Measurements from ENCODE around the gene ZER1. TPM values are rescaled to one million over a fixed set of nuclear protein-coding genes. Genes with fewer than 3 reads are reported as not detected.

ZER1 gene
- polyA plus RNA-seq, 3 donors, result 16.1 to 25.6 (median 18.0) TPM

DNA sequence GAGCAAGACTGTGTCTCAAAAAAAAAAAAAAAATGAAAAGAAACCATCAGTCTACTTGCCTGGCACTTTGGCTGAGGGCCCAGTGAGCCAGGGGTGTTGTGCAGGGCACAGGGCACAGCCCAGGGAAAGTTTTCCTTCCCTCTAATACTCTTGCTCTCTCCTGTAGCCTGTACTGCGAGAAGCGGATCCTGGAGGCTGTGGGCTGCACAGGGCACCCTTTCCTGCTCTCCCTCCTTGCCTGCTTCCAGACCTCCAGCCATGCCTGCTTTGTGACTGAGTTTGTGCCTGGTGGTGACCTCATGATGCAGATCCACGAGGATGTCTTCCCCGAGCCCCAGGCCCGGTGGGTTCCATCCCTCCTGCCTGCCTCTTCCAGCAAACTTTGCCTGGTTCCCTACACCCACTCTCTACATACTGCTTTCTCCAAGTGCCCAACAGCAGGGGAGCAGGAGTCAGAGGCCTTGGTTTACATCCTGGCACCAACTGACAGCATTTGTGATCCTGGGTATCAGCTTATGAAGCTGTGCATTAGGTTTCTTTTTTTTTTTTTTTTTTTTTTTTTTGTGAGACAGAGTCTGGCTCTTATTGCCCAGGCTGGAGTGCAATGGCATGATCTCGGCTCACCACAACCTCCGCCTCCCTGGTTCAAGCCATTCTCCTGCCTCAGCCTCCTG, 55.0 kb downstream of the ZER1 start:
- peaks cover 0 to 2% (median 0%) of the 10 kb centered on the region in 7 donors for H3K9me3 Mint-ChIP-seq
- Histone ChIP-seq H3K27ac (ENCODE audit: low read depth in 1 of 2, low read length in 2 of 2) (no peak overlapping the region), H3K4me2 (replicated peaks; ENCODE audit: extremely low read depth, low read length, poor library complexity, severe bottlenecking) (no peak overlapping the region), H4K20me1 (ENCODE audit: insufficient read depth, low read length) (no peaks in the 10 kb centered on the region), H3K36me3 (replicated peaks in 1 of 2; ENCODE audit: control insufficient read depth in 1 of 2, insufficient read depth in 2 of 2, low read length in 2 of 2) (peaks cover 16 to 20% of the 10 kb centered on the region in 2 donors), H3K27me3 (ENCODE audit: control insufficient read depth in 2 of 2, insufficient read depth in 2 of 2, low read length in 2 of 2) (no peaks in the 10 kb centered on the region), H3K9me3 (replicated peaks in 1 of 2; ENCODE audit: control insufficient read depth in 1 of 2, insufficient read depth in 1 of 2, low read length in 2 of 2) (no peaks in the 10 kb centered on the region), H2AFZ (ENCODE audit: insufficient read depth, low read depth, low read length, poor library complexity, severe bottlenecking) (no peak overlapping the region), H3K4me3 (replicated peaks in 1 of 3; ENCODE audit: low read depth in 2 of 3, low read length in 3 of 3) (no peak overlapping the region), H3K4me1 (ENCODE audit: control insufficient read depth in 1 of 2, insufficient read depth in 2 of 2, low read length in 2 of 2) (no peaks in the 10 kb centered on the region), H3K9ac (ENCODE audit: insufficient read depth, low read length, poor library complexity, severe bottlenecking) (no peak overlapping the region), H3K79me2 (ENCODE audit: insufficient read depth, low read length) (no peaks in the 10 kb centered on the region)
- peaks cover 0 to 1% (median 0%) of the 10 kb centered on the region in 3 donors for H3K27me3 Mint-ChIP-seq (ENCODE audit: low read depth in 3 of 3)
- H3K27ac Mint-ChIP-seq, result peak overlapping the region in 2 of 7 donors; percentile 2 to 15
- intact Hi-C loops (cut with micrococcal nuclease), result no loop called here
- H3K4me3 Mint-ChIP-seq, result no peak overlapping the region
- no peak for DNase-seq
- WGBS (ENCODE audit: insufficient coverage), result 98% methylated on average over 7 of the region's 7 CpGs
- TF ChIP-seq, protein P1, sequence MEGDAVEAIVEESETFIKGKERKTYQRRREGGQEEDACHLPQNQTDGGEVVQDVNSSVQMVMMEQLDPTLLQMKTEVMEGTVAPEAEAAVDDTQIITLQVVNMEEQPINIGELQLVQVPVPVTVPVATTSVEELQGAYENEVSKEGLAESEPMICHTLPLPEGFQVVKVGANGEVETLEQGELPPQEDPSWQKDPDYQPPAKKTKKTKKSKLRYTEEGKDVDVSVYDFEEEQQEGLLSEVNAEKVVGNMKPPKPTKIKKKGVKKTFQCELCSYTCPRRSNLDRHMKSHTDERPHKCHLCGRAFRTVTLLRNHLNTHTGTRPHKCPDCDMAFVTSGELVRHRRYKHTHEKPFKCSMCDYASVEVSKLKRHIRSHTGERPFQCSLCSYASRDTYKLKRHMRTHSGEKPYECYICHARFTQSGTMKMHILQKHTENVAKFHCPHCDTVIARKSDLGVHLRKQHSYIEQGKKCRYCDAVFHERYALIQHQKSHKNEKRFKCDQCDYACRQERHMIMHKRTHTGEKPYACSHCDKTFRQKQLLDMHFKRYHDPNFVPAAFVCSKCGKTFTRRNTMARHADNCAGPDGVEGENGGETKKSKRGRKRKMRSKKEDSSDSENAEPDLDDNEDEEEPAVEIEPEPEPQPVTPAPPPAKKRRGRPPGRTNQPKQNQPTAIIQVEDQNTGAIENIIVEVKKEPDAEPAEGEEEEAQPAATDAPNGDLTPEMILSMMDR (IDR thresholded peaks at IDR 0.05), result no peak
- H3K4me1 Mint-ChIP-seq, result no peaks in the 10 kb centered on the region
- H3K36me3 Mint-ChIP-seq, result peaks cover 6 to 21% of the 10 kb centered on the region in 2 donors

DNA sequence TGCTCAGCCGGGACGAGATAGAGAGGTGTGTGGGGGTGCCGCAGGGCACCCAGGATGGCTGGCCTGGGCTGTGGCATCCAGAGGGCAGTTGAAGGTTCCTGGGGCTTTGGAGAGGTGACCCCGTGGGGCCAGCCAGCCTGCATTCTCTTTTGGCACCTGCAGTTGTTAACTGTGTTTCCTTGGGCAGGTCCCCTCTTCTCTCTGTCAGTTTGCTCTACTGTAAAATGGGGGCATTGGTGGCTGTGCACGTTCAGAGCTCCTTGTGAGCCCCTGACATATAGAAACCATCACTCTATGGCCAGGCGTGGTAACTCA, 56.3 kb downstream of the ZER1 start:
- Histone ChIP-seq H3K9ac (ENCODE audit: insufficient read depth, low read length, poor library complexity, severe bottlenecking) (no peak overlapping the region), H4K20me1 (ENCODE audit: insufficient read depth, low read length) (no peaks in the 10 kb centered on the region), H3K79me2 (ENCODE audit: insufficient read depth, low read length) (no peaks in the 10 kb centered on the region), H3K4me1 (ENCODE audit: control insufficient read depth in 1 of 2, insufficient read depth in 2 of 2, low read length in 2 of 2) (no peaks in the 10 kb centered on the region), H2AFZ (ENCODE audit: insufficient read depth, low read depth, low read length, poor library complexity, severe bottlenecking) (no peak overlapping the region), H3K36me3 (replicated peaks in 1 of 2; ENCODE audit: control insufficient read depth in 1 of 2, insufficient read depth in 2 of 2, low read length in 2 of 2) (peaks cover 2 to 7% of the 10 kb centered on the region in 2 donors), H3K4me3 (replicated peaks in 1 of 3; ENCODE audit: low read depth in 2 of 3, low read length in 3 of 3) (no peak overlapping the region), H3K9me3 (replicated peaks in 1 of 2; ENCODE audit: control insufficient read depth in 1 of 2, insufficient read depth in 1 of 2, low read length in 2 of 2) (no peaks in the 10 kb centered on the region), H3K27me3 (ENCODE audit: control insufficient read depth in 2 of 2, insufficient read depth in 2 of 2, low read length in 2 of 2) (no peaks in the 10 kb centered on the region), H3K27ac (ENCODE audit: low read depth in 1 of 2, low read length in 2 of 2) (no peak overlapping the region), H3K4me2 (replicated peaks; ENCODE audit: extremely low read depth, low read length, poor library complexity, severe bottlenecking) (no peak overlapping the region)
- Mint-ChIP-seq H3K27me3 (ENCODE audit: low read depth in 3 of 3) (peaks cover 0 to 1% (median 0%) of the 10 kb centered on the region in 3 donors), H3K9me3 (peaks cover 0 to 2% (median 0%) of the 10 kb centered on the region in 7 donors), H3K27ac (no peak overlapping the region), H3K4me3 (no peak overlapping the region), H3K4me1 (no peaks in the 10 kb centered on the region), H3K36me3 (peaks cover 0 to 8% of the 10 kb centered on the region in 2 donors)
- TF ChIP-seq, protein P1 (IDR thresholded peaks at IDR 0.05), result no peak
- DNase-seq, result no peak
- intact Hi-C loops (cut with micrococcal nuclease), result no loop called here
- 100% methylated on average over 2 of the region's 6 CpGs for WGBS (ENCODE audit: insufficient coverage)

Measured in CD14-positive monocyte (primary cell).